ENCODE measurements around the gene ZNF608.

DNA sequence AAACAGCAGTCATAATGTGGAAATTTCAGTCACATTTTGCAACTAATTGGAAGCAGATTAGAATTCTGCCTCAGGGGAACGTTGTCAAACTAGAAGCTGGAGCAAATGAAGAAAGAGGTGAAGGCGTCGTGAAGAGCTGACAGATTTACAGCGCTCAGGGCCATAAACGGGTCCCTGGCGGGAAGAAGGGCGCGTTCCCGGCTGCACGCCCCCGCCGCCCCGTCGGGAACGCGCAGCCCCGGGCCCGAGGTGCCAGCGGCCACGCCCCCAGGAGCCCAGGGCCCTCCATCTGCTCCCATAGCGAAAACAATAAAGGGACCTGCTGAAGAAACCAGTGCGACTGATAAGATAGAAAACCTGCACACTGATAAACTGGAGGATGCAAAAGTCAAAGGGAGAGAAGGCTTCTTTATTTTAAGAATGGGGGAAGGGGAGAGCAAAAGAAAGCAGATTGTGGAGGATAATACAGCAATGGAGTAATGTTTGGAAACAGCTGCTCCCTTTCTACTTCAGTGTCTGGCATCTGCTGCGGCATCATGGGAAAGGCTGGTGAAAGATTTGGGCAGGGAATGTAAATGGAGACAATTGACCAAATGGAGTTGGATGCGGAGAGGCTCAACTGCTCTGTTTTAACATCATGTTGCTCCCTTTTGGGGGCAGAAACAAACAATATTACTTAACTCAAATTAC lies 11.1 kb downstream of the ZNF608 start:
- no peak for TF ChIP-seq FOS (IDR thresholded peaks at IDR 0.05; ENCODE audit: borderline replicate concordance, insufficient read depth, low read length)
- TF ChIP-seq GATA2 (IDR thresholded peaks at IDR 0.05; ENCODE audit: insufficient read depth, insufficient read length, low read depth, low read length): no peak
- TF ChIP-seq, protein P1, sequence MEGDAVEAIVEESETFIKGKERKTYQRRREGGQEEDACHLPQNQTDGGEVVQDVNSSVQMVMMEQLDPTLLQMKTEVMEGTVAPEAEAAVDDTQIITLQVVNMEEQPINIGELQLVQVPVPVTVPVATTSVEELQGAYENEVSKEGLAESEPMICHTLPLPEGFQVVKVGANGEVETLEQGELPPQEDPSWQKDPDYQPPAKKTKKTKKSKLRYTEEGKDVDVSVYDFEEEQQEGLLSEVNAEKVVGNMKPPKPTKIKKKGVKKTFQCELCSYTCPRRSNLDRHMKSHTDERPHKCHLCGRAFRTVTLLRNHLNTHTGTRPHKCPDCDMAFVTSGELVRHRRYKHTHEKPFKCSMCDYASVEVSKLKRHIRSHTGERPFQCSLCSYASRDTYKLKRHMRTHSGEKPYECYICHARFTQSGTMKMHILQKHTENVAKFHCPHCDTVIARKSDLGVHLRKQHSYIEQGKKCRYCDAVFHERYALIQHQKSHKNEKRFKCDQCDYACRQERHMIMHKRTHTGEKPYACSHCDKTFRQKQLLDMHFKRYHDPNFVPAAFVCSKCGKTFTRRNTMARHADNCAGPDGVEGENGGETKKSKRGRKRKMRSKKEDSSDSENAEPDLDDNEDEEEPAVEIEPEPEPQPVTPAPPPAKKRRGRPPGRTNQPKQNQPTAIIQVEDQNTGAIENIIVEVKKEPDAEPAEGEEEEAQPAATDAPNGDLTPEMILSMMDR (IDR thresholded peaks at IDR 0.05; ENCODE audit: extremely low read depth in 1 of 2, insufficient read depth in 1 of 2, low read depth in 1 of 2, low read length in 2 of 2): no peak
- TF ChIP-seq, protein P2, sequence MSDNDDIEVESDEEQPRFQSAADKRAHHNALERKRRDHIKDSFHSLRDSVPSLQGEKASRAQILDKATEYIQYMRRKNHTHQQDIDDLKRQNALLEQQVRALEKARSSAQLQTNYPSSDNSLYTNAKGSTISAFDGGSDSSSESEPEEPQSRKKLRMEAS (IDR thresholded peaks at IDR 0.05; ENCODE audit: insufficient read depth, insufficient read length): no peak
- TF ChIP-seq EZH2 (IDR thresholded peaks at IDR 0.05; ENCODE audit: borderline replicate concordance, low read depth, low read length, severe bottlenecking): no peak
- no peak for TF ChIP-seq POLR2A (IDR thresholded peaks at IDR 0.05; ENCODE audit: low read depth, low read length)
- no peak for TF ChIP-seq JUN (IDR thresholded peaks at IDR 0.05; ENCODE audit: borderline replicate concordance, insufficient read depth, insufficient read length, low read depth)
